NB4 (cell line): ENCODE results near the gene KRTAP10-7.
A peak's percentile ranks its signal among the peaks of the same experiment; 100 is the strongest.
"Not testable (repeated sequence)": the region's sequence is repeated elsewhere in the genome, so short reads cannot be mapped to it uniquely, and the experiment has no call there.

Source experiments
- DNase-seq: peaks from one replicate; pipeline ENCODE4 v3.0.0; 2010; ENCODE audit warnings: low read depth
- H3K4me3 ChIP-seq: one replicate; pipeline ENCODE4 v1.5.1; 2011; ENCODE audit warnings: mild to moderate bottlenecking, low read depth, low read length, moderate library complexity
- CTCF ChIP-seq: IDR thresholded peaks from one replicate; pipeline ENCODE4 v1.5.1; 2012; ENCODE audit warnings: low read depth, low read length
- MYC ChIP-seq: IDR thresholded peaks from 2 replicates; pipeline ENCODE4 v1.6.1; 2011; ENCODE audit warnings: low read depth, low read length
- POLR2A ChIP-seq: IDR thresholded peaks from 2 replicates; pipeline ENCODE4 v1.6.1; 2011; ENCODE audit warnings: mild to moderate bottlenecking; ENCODE audit not compliant: insufficient read length; ENCODE audit errors: extremely low read depth
- TF ChIP-seq, protein P1 (sequence below): IDR thresholded peaks from 2 replicates; pipeline ENCODE4 v1.6.1; 2011; ENCODE audit warnings: low read depth, low read length

KRTAP10-7 gene

DNA sequence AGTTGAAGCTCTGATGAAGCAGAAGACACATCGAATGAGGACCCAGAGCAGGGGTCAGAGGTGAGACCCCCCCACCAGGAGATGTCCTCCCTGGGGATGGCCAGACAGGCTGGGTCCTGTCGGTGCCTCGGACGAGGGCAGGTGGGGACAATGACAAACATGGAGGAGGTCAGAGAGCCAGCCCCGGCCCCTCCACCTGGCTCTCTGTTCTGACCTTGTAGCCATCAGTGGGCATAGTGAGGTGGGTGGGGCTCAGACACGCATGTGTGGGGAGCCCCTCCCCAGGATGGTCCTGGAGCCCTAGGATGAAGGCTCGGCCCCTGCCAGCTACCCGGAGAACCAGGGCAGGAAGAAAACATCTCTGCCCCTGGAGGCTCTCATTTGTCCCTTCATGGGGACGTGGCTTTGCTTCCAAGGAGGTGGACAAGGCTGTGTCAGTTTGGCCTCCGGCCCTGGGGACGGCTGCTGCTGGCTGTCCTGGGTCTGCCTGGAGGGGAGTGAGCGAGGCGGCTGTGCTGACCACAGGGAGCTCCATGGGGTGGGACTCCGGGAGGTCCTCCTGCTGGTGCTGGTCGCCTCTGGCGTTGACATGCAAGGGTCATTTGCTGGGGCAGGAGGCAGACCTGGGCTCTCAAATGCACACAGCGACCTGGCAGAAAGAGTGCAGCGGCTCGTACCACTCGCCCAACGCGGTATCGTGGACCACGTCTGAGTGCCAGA is 10.7 kb upstream of the KRTAP10-7 start:
- TF ChIP-seq CTCF (no peak), MYC (no peak), POLR2A (no peak)
- TF ChIP-seq, protein P1, sequence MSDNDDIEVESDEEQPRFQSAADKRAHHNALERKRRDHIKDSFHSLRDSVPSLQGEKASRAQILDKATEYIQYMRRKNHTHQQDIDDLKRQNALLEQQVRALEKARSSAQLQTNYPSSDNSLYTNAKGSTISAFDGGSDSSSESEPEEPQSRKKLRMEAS: no peak
- H3K4me3 ChIP-seq: no peak overlapping the region
- DNase-seq: no peak

- DNase-seq: no peak
- no peak overlapping the region for H3K4me3 ChIP-seq
- TF ChIP-seq MYC (no peak), POLR2A (no peak), CTCF (no peak)
- TF ChIP-seq, protein P1: no peak
Measured at GRCh38 chr21:44590311-44590721, 10.1 kb upstream of the KRTAP10-7 start.

- not testable (repeated sequence) for DNase-seq, H3K4me3 ChIP-seq
Measured at GRCh38 chr21:44590897-44591800, 9.2 kb upstream of the KRTAP10-7 start.

- DNase-seq, H3K4me3 ChIP-seq: not testable (repeated sequence)
Measured at GRCh38 chr21:44591801-44592130, 8.6 kb upstream of the KRTAP10-7 start.

DNA sequence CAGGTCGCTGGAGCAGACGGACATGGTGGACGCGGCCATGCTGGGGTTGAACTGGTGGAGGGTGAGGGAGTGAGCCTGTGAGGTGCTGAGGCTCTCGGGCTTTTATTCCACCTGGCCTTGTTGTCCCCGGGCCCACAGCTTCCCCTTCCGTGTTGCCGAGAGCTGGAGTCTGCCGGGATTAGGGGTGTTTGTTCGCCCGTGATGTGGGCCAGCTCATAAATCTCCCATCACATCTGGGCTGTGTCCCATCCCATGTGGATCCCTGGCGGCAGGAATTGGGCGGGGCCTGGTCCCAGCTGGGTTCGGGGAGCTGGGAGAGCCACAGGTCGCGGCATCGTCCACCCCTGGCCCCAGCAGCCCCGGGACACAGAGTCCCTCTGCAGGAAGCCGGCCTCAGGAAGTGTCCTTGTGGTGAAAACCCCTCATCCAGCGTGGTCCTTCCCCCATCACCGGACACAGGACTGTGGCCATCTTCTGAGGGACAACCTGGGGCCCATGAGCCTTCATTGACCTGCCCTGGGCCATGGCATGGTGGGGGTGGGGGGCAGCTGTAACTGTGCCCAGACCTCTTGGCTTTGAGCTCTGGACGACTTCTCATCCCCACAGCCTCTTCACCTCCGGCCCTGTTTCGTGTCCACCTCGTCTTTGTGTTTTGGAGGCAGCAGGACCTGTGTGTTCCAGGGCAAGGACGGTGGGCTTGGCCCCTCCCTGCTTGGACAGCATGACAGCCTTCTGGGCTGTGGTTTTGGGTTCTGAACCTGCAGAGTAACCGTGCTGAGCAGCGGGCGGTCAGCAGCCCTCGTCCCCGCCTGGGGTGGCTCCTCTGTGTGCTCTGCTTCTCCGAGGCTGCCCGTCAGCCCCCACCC is 7.7 kb upstream of the KRTAP10-7 start, which contains the start of gene KRTAP10-6:
Gene KRTAP10-6, minus strand, starts transcription at position 60 of the 866 bp plus-strand sequence. Its CDS starts 21 bp downstream, at position 39.
- TF ChIP-seq POLR2A (no peak), MYC (no peak)
- DNase-seq: no peak
- no peak within 1 kb of the TSS for H3K4me3 ChIP-seq

GRCh38 chr21:44593598-44594405 is 6.6 kb upstream of the KRTAP10-7 start:
- H3K4me3 ChIP-seq: no peak overlapping the region

More at GRCh38 chr21:44593598-44594405, 6.6 kb upstream of the KRTAP10-7 start:
- TF ChIP-seq MYC: no peak; the same call in 1 of the 2 replicates
- TF ChIP-seq, protein P1: peak; percentile 60
- TF ChIP-seq CTCF: no peak
- TF ChIP-seq POLR2A: no peak
- peak; percentile 52 for DNase-seq
